HEK293T (cell line): ENCODE measurements around the gene TMX2.

Source experiments
- CTCF ChIA-PET: fragments of 350-600 bp; formaldehyde crosslinking; extraction: SDS; loops from one replicate; lab custom pipeline; 2021; ENCODE audit warnings: antibody characterized with exemption, inconsistent platforms; lab: Yijun Ruan, JAX
- POLR2A ChIA-PET: fragments of 350-600 bp; formaldehyde crosslinking; extraction: SDS; loops from one replicate; lab custom pipeline; 2020; ENCODE audit warnings: antibody characterized with exemption, inconsistent platforms; lab: Yijun Ruan, JAX
- DNase-seq: peaks from one replicate; pipeline ENCODE4 v3.0.0; 2012; ENCODE audit warnings: mixed read lengths; ENCODE audit errors: extremely low spot score
- ARNT ChIP-seq: fragments of 450-650 bp; IDR thresholded peaks from 2 replicates; pipeline ENCODE4 v1.6.1; 2017; ENCODE audit warnings: mild to moderate bottlenecking
- BHLHE40 ChIP-seq: fragments of 450-650 bp; IDR thresholded peaks from 2 replicates; pipeline ENCODE4 v1.6.1; 2016; ENCODE audit warnings: mild to moderate bottlenecking, moderate library complexity, borderline replicate concordance
- CTBP1 ChIP-seq: fragments of 450-650 bp; IDR thresholded peaks from 2 replicates; pipeline ENCODE4 v1.6.1; 2016; ENCODE audit warnings: borderline replicate concordance
- ELF4 ChIP-seq: fragments of 450-650 bp; IDR thresholded peaks from 2 replicates; pipeline ENCODE4 v1.6.1; 2017; ENCODE audit warnings: antibody characterized with exemption
- FOXA1 ChIP-seq: fragments of 450-650 bp; IDR thresholded peaks from 2 replicates; pipeline ENCODE4 v1.6.1; 2016; ENCODE audit warnings: mild to moderate bottlenecking
- FOXK2 ChIP-seq: fragments of 450-650 bp; IDR thresholded peaks from 2 replicates; pipeline ENCODE4 v1.6.1; 2016; ENCODE audit warnings: mild to moderate bottlenecking
- FOXM1 ChIP-seq: fragments of 450-650 bp; IDR thresholded peaks from 2 replicates; pipeline ENCODE4 v1.6.1; 2017; ENCODE audit warnings: mild to moderate bottlenecking, borderline replicate concordance
- HDGF ChIP-seq: fragments of 450-650 bp; IDR thresholded peaks from 2 replicates; pipeline ENCODE4 v1.6.1; 2017; ENCODE audit warnings: antibody characterized with exemption, borderline replicate concordance
- L3MBTL2 ChIP-seq: fragments of 450-650 bp; conservative IDR thresholded peaks from 2 replicates; pipeline ENCODE4 v1.6.1; 2016; ENCODE audit warnings: mild to moderate bottlenecking
- LEF1 ChIP-seq: fragments of 450-650 bp; IDR thresholded peaks from 2 replicates; pipeline ENCODE4 v1.6.1; 2017; ENCODE audit warnings: mild to moderate bottlenecking, borderline replicate concordance
- NFRKB ChIP-seq: fragments of 450-650 bp; IDR thresholded peaks from 2 replicates; pipeline ENCODE4 v1.6.1; 2016; ENCODE audit warnings: mild to moderate bottlenecking, moderate library complexity
- SP1 ChIP-seq: fragments of 450-650 bp; IDR thresholded peaks from 2 replicates; pipeline ENCODE4 v1.6.1; 2017
- SUZ12 ChIP-seq: fragments of 450-650 bp; IDR thresholded peaks from 2 replicates; pipeline ENCODE4 v1.6.1; 2016; ENCODE audit warnings: mild to moderate bottlenecking
- TARDBP ChIP-seq: fragments of 450-650 bp; IDR thresholded peaks from 2 replicates; pipeline ENCODE4 v1.6.1; 2016
- ZNF384 ChIP-seq: fragments of 450-650 bp; IDR thresholded peaks from 2 replicates; pipeline ENCODE4 v1.6.1; 2016
- TF ChIP-seq, protein P1 (sequence below): fragments of 450-650 bp; IDR thresholded peaks from 2 replicates; pipeline ENCODE4 v1.6.1; 2016

Gene TMX2

GRCh38 chr11:57764566-57764965 is 52.2 kb downstream of the TMX2 start:
- CTCF ChIA-PET = interaction anchor here (2.0 to 3.0 kb wide), 2 partner anchors 14 to 36 kb away, joined by 7 to 13 read pairs; no protein-coding TSS in a partner anchor
- TF ChIP-seq ELF4 (no peak), ARNT (no peak), ZNF384 (no peak), LEF1 (no peak), BHLHE40 (no peak), SUZ12 (no peak), NFRKB (no peak), FOXK2 (no peak), HDGF (no peak), FOXM1 (no peak), CTBP1 (no peak), SP1 (no peak), FOXA1 (no peak), TARDBP (no peak), L3MBTL2 (no peak)
- TF ChIP-seq, protein P1, sequence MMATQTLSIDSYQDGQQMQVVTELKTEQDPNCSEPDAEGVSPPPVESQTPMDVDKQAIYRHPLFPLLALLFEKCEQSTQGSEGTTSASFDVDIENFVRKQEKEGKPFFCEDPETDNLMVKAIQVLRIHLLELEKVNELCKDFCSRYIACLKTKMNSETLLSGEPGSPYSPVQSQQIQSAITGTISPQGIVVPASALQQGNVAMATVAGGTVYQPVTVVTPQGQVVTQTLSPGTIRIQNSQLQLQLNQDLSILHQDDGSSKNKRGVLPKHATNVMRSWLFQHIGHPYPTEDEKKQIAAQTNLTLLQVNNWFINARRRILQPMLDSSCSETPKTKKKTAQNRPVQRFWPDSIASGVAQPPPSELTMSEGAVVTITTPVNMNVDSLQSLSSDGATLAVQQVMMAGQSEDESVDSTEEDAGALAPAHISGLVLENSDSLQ = no peak
- POLR2A ChIA-PET = interaction anchor here (1.3 to 1.5 kb wide), 2 partner anchors 14 to 23 kb away, joined by 4 to 10 read pairs; partner anchors contain the start of gene SELENOH
- DNase-seq = no peak

- TF ChIP-seq TARDBP = no peak
- no peak for TF ChIP-seq BHLHE40
- TF ChIP-seq FOXA1 = no peak
- TF ChIP-seq ARNT = no peak
- no peak for DNase-seq
- ChIA-PET POLR2A (interaction anchor here (1.3 to 1.5 kb wide), 2 partner anchors 13 to 23 kb away, joined by 4 to 10 read pairs; partner anchors contain the start of gene SELENOH), CTCF (interaction anchor here (2.0 to 3.0 kb wide), 2 partner anchors 14 to 36 kb away, joined by 7 to 13 read pairs; no protein-coding TSS in a partner anchor)
These were observed 52.6 kb downstream of the TMX2 start for GRCh38 chr11:57764972-57765371.

DNA sequence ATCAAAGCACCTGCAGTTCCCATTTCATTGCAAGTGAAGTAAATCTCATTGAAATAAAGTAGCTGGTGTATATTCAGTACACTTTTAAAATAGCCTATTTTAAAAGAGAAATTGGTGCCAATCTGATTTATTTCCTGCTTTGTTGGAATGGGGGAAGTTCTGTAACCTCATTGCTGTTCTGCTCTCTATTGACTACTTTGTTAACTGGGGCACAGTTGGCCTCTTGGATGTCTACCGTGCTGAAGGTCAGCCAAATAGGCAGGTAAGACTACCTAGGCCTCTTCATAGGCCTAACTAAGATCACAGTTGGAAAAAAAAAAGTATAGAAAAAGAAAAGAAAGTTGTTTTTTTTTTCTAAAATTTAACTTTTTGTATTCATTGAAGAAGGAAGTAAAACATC is 58.4 kb downstream of the TMX2 start:
- no peak for DNase-seq
- TF ChIP-seq TARDBP = no peak
- no peak for TF ChIP-seq HDGF
- no peak for TF ChIP-seq L3MBTL2
- TF ChIP-seq FOXK2 = no peak
- no peak for TF ChIP-seq SP1
- TF ChIP-seq ZNF384 = no peak
- no peak for TF ChIP-seq ELF4
- no peak for TF ChIP-seq SUZ12
- TF ChIP-seq, protein P1 = no peak
- no peak for TF ChIP-seq NFRKB
- no peak for TF ChIP-seq BHLHE40
- no peak for TF ChIP-seq CTBP1
- no peak for TF ChIP-seq LEF1
- POLR2A ChIA-PET = interaction anchor here (1.4 kb wide), 1 partner anchor 10 kb away, joined by 5 read pairs; the partner anchor contains the start of gene CTNND1
- CTCF ChIA-PET = no interaction called here

DNA sequence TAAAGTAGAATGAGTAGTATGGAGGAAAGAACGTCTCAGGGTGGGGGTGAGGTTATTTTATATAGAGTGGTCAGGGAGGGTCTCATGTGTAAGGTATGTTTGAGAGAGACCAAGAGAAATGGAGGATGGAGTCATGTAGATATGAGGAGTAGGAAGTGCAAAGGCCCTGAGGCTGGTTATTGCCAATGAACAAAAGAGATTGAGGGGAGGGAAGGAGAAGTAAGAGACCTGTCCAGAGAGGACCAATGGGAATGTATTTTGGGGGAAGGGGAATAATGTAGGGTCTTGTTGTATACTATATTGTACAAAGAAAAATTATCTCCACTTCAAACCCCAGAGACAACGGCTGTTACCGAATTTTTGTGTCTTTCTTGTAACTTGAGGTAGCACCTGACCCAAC is 59.0 kb downstream of the TMX2 start:
- DNase-seq = no peak
- ChIA-PET POLR2A (interaction anchor here (1.8 kb wide), 1 partner anchor 10 kb away, joined by 7 read pairs; the partner anchor contains the start of gene CTNND1), CTCF (no interaction called here)
- TF ChIP-seq FOXM1 (no peak), ZNF384 (no peak), SUZ12 (no peak), ARNT (no peak), FOXK2 (no peak), BHLHE40 (no peak), CTBP1 (no peak), ELF4 (no peak), FOXA1 (no peak), HDGF (no peak), TARDBP (no peak)

GRCh38 chr11:57772562-57772961 is 60.2 kb downstream of the TMX2 start:
- POLR2A ChIA-PET = interaction anchor here (1.8 kb wide), 1 partner anchor 11 kb away, joined by 7 read pairs; the partner anchor contains the start of gene CTNND1
- TF ChIP-seq ARNT = no peak
- TF ChIP-seq CTBP1 = no peak
- TF ChIP-seq LEF1 = no peak
- no peak for TF ChIP-seq ZNF384
- no peak for TF ChIP-seq SP1
- no peak for TF ChIP-seq L3MBTL2
- TF ChIP-seq ELF4 = no peak
- TF ChIP-seq, protein P1 = no peak
- TF ChIP-seq BHLHE40 = no peak
- CTCF ChIA-PET = interaction anchor here (0.6 kb wide), 2 partner anchors 27 to 1869 kb away, joined by 3 to 4 read pairs; no protein-coding TSS in a partner anchor
- DNase-seq = no peak

- ChIA-PET CTCF (no interaction called here), POLR2A (interaction anchor here (1.8 kb wide), 1 partner anchor 12 kb away, joined by 7 read pairs; the partner anchor contains the start of gene CTNND1)
- TF ChIP-seq ARNT (no peak), SUZ12 (no peak), FOXK2 (no peak), ZNF384 (no peak), CTBP1 (no peak)
- TF ChIP-seq, protein P1 = peak; percentile 35
These were observed 60.7 kb downstream of the TMX2 start for GRCh38 chr11:57773026-57773598.

More at GRCh38 chr11:57773026-57773598, 60.7 kb downstream of the TMX2 start:
- DNase-seq = no peak
